Retinal pigment epithelial cell (primary cell): ENCODE results near the gene ATRIP.
"Not testable (repeated sequence)": the region's sequence is repeated elsewhere in the genome, so short reads cannot be mapped to it uniquely, and the experiment has no call there.

Experiments used
- DNase-seq: peaks from one replicate; pipeline ENCODE4 v3.0.0-alpha.2; 2010; ENCODE audit warnings: low read depth
- H3K4me3 ChIP-seq: 2 replicates; pipeline ENCODE4 v1.5.1; 2011; ENCODE audit warnings: mild to moderate bottlenecking, low read length, control low read depth, moderate library complexity
- TF ChIP-seq, protein P1 (sequence below): conservative IDR thresholded peaks from 2 replicates; pipeline ENCODE4 v1.5.1; 2011; ENCODE audit warnings: low read depth, low read length, control low read depth, inconsistent platforms

The ATRIP gene

DNA sequence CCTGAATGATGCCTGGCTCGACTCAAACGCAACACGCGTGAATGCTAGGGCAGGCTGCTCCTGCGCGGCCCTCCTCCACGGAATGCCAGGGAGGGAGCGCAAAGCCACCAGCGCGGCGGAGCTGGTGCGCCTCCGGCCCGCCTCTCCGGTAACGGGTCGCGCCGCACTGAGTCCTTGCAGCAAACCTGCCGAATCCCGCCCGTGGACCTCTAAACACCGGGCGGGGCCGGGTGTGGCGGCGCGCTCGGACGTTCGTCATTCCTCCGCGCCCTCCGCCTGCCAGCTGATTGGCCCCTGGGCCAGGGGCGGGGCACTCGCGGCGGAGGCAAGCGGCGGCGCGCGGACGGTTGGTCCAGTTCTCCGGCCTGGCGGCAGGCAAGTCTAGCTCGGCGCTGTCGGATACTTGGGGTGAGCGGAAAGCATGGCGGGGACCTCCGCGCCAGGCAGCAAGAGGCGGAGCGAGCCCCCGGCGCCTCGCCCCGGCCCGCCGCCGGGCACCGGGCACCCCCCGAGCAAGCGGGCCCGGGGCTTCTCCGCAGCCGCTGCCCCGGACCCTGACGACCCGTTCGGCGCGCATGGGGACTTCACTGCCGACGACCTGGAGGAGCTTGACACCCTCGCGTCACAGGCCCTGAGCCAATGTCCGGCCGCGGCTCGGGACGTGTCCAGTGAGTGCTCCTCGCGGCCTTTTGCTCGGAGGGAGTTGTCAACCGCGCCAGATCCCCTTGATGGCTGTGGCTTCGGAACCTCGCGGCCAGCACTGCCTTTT is at the start of gene ATRIP:
Gene ATRIP, plus strand, starts transcription at position 313 of the 769 bp plus-strand sequence. Its CDS starts 109 bp downstream, at position 422.
- no peak for DNase-seq
- TF ChIP-seq, protein P1, sequence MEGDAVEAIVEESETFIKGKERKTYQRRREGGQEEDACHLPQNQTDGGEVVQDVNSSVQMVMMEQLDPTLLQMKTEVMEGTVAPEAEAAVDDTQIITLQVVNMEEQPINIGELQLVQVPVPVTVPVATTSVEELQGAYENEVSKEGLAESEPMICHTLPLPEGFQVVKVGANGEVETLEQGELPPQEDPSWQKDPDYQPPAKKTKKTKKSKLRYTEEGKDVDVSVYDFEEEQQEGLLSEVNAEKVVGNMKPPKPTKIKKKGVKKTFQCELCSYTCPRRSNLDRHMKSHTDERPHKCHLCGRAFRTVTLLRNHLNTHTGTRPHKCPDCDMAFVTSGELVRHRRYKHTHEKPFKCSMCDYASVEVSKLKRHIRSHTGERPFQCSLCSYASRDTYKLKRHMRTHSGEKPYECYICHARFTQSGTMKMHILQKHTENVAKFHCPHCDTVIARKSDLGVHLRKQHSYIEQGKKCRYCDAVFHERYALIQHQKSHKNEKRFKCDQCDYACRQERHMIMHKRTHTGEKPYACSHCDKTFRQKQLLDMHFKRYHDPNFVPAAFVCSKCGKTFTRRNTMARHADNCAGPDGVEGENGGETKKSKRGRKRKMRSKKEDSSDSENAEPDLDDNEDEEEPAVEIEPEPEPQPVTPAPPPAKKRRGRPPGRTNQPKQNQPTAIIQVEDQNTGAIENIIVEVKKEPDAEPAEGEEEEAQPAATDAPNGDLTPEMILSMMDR: no peak
- peak within 1 kb of the TSS; percentile 92 for H3K4me3 ChIP-seq

DNA sequence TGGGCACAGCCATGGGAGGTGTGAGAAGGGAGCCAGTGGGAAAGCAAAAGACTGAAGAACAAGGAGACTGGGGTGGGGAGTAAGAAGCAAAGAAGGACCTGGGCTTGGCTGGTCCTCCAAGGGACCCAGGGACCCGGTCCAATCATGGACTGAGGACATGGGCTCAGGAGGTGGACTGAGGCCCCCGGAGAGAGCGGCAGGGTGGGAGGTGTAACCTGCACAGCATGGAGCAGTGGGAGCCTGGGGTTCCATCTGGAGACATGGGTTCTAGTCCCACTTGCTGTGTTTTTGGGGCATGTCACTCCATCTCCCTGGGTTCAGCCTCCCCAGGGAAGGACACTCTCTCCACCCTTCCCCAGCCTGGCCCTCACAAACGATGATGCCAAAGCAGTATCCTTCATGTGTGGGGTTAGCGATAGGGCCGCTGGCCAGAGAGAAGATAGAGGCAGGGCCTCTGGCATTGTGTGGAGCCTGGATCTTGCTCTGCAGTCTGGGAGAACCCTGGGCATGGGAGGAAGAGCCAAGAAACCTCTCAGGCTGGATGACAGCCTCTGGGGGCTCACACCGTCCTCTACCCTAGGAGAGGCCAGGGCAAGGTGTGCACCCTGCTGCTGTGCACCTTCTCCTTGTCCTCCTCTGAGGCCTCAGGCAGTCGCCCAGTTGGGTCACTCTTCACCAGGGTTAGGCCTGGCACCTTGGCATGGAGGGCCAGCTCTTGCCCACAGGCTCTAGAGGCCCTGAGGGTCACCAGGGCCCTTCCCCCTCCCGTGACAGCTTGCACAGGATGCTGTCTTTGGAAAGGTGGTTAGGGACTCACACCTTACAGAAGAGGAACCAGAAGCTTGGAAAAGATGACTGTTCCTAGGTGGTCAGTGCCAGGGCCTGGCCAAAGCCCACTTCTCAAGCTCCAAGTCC is 48.5 kb upstream of the ATRIP start:
- H3K4me3 ChIP-seq: no peak overlapping the region
- DNase-seq: no peak
- TF ChIP-seq, protein P1: no peak

DNA sequence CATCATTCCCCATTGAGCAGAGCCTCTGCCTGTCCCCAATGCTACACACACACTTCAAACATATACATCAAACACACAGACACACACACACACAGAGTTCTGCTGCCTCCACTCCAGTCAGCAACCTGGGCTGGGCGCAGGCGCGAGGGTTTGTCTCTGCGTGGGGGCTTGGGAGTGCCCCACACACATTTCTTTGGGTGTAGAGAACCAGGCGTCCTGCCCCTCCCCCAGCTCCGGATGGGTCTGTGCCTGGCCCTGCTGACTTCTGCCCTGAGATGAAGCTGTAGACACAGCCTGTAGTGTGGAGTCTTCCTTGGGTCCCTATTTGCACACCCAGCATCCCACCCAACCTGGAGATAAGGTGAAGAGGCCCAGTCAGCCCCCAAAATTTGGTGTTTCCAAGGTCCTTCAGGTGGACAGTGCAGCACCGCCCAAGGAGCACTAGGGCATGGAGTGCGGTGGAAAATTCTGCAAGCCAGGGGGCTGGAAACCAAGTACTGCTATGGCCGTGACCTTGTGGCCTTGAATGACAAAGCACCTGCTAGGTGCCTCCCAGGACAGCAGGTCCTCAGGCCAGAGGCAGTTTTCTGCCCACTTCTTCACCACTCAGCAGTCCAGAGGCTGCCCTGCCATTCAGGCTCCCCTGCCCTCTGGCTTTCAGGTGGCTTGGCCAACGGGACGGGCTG is 47.7 kb upstream of the ATRIP start:
- no peak overlapping the region for H3K4me3 ChIP-seq
- TF ChIP-seq, protein P1: no peak

DNA sequence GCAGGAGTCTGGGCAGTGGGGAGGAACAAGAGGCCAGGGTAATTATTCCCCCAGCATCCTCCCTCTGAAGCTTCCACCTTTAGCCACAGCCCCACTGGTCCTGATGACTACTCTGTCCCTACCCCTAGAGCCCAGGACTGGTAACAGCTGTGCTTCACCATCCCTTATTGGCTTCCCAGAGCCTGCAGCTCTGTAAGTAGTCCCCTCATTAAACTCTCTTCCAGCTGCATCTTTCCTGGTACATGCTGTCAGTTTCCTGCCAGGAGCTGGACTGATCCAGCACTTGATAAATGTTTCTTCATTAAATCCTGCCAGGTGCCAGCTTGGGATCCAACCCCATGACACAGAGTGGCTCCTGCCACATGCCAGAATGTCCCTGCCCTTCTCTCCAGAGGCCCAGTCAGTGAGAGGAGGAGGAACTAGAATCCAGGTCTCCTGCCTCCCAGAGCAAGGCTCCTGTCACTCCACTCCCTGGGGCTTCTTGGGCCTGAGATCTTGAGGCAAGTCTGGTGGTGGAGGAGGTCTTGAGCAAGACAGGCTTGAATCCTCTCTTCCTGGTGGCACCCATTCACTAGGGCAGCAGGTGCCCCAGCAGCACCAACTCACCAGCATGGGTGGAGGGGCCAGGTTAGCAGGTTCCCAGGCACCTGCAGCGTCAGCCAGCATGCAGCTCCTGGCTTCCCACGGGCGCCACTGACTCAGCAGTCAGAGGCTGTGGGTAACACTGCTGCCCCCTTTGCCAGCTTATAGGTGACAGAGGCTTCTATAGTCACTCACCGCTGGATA is 47.0 kb upstream of the ATRIP start:
- TF ChIP-seq, protein P1: no peak
- no peak overlapping the region for H3K4me3 ChIP-seq
- DNase-seq: no peak

More for the DNA sequence above, 47.7 kb upstream of the ATRIP start:
- DNase-seq: no peak

DNA sequence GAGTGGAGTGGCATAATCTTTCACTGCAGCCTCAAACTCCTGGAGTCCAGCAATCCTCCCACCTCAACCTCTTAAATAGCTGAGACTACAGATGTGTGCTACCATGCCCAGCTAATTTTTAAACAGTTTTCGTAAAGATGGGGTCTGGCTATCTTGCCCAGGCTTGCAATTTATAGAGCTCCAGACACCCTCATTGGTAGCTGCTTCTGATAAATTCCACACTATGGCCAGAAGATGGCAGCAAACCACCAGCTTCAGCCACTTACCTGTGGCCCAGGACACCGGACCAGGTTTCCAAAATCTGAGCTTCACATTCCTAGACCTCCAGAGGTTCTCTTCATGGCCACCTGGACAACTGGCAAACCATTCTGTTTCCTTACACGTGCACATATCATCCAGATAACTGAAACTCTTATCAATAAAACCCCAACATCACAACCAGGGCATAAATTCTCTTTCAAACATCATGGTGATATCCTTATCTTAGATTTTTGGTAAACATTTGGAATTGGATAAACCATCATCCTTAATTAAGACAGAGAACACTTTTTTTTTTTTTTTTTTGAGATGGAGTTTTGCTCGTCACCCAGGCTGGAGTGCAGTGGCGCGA is 45.6 kb upstream of the ATRIP start:
- H3K4me3 ChIP-seq: no peak overlapping the region
- no peak for DNase-seq
- TF ChIP-seq, protein P1: peak; percentile 70

DNA sequence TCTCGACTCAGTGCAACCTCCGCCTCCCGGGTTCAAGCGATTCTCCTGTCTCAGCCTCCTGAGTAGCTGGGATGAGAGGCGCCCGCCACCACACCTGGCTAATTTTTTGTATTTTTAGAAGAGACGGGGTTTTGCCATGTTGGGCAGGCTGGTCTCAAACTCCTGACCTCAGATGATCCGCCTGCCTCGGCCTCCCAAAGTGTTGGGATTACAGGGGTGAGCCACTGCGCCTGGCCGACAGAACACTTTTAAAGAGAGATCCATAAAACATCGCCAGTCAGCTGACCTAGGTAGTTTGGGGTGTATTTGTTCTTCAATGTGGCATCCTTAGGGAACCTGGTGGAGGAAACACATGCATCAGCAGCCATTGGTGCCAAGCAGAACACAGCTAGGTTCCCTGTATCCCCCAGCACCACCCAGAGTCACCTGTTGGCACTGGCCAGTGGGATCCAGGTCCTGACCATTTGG is 45.1 kb upstream of the ATRIP start:
- not testable (repeated sequence) for DNase-seq, H3K4me3 ChIP-seq
